ENCODE data around the gene SCT. TPM values are rescaled to one million over a fixed set of nuclear protein-coding genes. Genes with fewer than 3 reads are reported as not detected.

Gene SCT
- not detected for total RNA-seq

- no peak for TF ChIP-seq CTCF (IDR thresholded peaks at IDR 0.05)
- ATAC-seq (ENCODE audit: low FRiP score) (no peak), DNase-seq (ENCODE audit: low spot score) (no peak)
Observed at GRCh38 chr11:626475-627307, at the start of gene SCT. TSS of gene SCT (minus strand) at chr11:627181. CDS start at chr11:627143, 38 bp downstream.

GRCh38 chr11:674406-674805 is 47.4 kb upstream of the SCT start:
- TF ChIP-seq CTCF (IDR thresholded peaks at IDR 0.05): no peak
- no peak for DNase-seq (ENCODE audit: low spot score)
- no peak for ATAC-seq (ENCODE audit: low FRiP score)

DNA sequence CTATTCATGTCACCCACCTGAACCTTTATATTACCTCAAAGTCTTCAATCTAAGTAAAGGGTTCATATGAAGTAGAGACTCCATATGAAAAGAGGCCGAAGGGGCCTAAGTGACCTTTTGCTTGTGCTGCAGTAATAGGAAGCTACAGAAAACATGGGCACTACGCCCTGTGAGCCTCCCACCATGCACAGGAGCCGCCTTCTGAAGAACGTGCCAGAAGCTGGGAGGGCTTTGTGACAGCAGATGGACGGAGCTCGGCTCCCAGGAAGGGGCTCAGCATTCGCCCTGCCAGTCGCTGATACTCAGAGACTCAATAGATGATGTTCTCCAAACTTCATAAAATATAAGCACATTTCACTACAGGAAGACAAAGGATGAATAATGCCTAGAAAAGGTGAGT is 46.9 kb upstream of the SCT start:
- no peak for ATAC-seq (ENCODE audit: low FRiP score)

DNA sequence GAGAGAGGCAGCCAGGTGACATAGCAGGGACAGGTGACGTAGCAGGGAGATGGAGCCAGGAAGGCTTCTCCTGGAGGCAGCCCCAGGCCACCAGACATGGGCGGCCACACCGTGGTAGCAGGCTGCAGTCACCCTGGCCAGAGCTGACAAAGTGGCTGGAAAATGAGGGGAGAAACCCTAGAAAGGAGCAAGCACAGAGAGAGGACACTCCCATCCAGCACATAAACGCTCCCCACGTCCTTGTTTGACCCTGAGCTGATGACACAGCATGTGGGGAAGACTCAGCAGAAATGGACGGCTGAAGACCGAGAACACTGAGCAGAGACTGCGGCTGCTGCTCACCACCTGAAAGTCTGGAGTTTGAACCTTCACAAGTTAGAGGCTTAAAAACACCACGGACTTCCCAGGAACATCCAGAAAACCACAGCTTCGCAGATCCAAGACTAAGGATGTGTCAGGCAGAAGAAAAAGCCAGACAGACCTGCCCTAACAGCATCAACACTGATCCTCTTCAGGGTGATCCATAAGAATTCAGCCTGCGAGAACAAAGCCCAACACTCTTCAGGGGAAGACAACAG is 38.8 kb upstream of the SCT start:
- no peak for TF ChIP-seq CTCF (IDR thresholded peaks at IDR 0.05)
- ATAC-seq (ENCODE audit: low FRiP score) (peak; percentile 26), DNase-seq (ENCODE audit: low spot score) (no peak)

More for the DNA sequence above, 46.9 kb upstream of the SCT start:
- DNase-seq (ENCODE audit: low spot score): no peak
- no peak for TF ChIP-seq CTCF (IDR thresholded peaks at IDR 0.05)

DNA sequence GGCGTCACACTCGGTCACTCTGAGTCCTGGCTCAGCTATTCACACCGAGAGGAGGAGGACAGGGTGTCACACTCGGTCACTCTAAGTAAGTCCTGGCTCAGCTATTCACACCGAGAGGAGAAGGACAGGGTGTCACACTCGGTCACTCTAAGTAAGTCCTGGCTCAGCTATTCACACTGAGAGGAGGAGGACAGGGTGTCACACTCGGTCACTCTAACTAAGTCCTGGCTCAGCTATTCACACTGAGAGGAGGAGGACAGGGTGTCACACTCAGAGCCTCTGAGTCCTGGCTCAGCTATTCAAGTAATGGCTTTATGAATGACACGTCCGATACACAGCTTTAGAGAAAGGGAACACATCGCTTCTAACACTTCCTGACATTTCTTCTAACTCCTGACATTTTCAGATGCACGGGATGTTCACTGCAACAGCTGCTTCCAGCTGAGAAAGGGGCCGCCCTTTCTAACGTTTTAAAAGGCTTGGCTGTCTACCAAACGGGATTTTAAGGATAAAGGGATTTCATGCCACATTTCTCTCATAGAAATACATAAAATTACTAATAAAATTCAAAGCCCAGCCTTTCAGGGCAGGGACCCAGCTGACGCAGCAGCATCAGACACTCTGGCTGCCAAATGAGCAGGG is 38.2 kb upstream of the SCT start:
- DNase-seq (ENCODE audit: low spot score) (no peak), ATAC-seq (ENCODE audit: low FRiP score) (no peak)
- no peak for TF ChIP-seq CTCF (IDR thresholded peaks at IDR 0.05)

DNA sequence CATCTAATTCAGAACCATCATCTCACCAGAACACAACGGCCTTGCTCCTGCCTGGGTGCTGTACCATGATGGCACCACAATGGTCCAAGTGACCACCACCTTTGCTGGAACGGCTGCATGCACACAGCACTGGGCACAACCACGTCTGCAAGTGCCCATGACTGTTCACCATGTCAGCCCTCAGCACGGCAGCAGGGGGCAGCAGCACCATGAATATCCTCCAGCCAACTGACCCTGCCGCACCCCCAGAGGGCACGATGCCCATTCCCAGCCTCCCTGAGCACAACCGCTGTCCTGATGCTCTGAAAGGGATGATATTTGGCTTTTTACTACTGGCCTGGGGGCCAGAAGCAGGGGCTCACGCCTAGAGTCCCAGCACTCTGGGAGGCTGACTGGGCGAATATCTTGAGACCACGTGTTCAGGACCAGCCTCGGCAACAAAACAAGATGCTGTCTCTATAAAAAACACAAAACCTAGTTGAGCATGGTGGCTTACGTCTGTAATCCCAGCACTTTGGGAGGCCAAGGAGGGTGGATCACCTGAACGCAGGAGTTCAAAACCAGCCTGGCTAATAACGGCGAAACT is 35.8 kb upstream of the SCT start:
- peak in 1 of 3 donors; percentile 27 for TF ChIP-seq CTCF (IDR thresholded peaks at IDR 0.05)
- peak; percentile 60 for DNase-seq (ENCODE audit: low spot score)
- ATAC-seq (ENCODE audit: low FRiP score): peak; percentile 31

Measured in omental fat pad (tissue), 4 donors.